ENCODE measurements around the gene STX7. TPM values are rescaled to one million over a fixed set of nuclear protein-coding genes. Genes with fewer than 3 reads are reported as not detected.

STX7 gene
- total RNA-seq, 1 donor, result 43.8 TPM

DNA sequence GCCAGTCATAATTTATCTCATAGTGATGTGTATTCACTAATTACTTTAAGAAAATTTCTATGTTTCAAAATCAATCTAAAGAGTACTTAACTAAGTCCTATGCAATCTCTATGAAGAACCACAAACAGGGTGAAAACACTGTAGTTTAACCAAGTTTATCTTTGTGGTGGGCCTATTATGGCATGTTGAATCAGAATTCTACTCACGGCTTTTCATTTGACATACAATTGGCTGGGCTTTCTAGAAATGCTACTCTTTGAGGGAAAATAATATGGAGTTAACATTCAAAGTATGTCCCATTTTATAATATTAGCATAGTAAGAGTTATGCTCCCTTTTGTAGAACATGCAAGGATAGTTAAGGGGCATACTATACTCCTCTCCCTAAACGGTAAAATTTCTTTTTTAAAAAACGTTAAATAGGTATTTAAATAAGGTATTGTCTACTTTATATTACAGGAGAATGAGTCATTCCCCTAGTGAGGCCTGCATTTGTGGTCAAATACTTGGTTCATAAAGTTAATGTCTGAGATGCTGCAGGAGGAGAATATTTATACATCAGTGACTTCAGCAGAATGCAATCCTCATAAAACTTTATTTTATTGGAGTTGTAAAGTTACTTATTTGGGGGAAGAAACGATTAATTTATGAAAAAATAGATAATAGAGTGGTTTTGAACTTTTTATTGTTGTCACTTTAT is 113.4 kb downstream of the STX7 start:
- peaks cover 29% of the 10 kb centered on the region for H3K79me2 ChIP-seq (ENCODE audit: insufficient read depth, low read length)
- TF ChIP-seq CTCF (IDR thresholded peaks at IDR 0.05; ENCODE audit: extremely low read depth, low read depth, low read length), result no peak
- H3K4me2 ChIP-seq (ENCODE audit: insufficient read depth, low read length), result peak overlapping the region; percentile 85

More for the DNA sequence above, 113.4 kb downstream of the STX7 start:
- DNase-seq (ENCODE audit: insufficient read length, low spot score, missing footprints), result peak; percentile 94
- H3K27me3 ChIP-seq (ENCODE audit: insufficient read depth, low read length), result no peaks in the 10 kb centered on the region
- H3K4me1 ChIP-seq (ENCODE audit: insufficient read depth, low read length), result peaks cover 26% of the 10 kb centered on the region
- peak overlapping the region; percentile 21 for H3K27ac ChIP-seq (ENCODE audit: low read depth, low read length)
- no peaks in the 10 kb centered on the region for H3K36me3 ChIP-seq (ENCODE audit: insufficient read depth, low read length)
- peak overlapping the region; percentile 83 for H3K4me3 ChIP-seq (ENCODE audit: insufficient read depth, low read length)
- H3K9me3 ChIP-seq (ENCODE audit: low read depth, low read length), result peaks cover 2% of the 10 kb centered on the region
- no peaks in the 10 kb centered on the region for H4K20me1 ChIP-seq (ENCODE audit: insufficient read depth, low read length)
- no peak overlapping the region for H2AFZ ChIP-seq (ENCODE audit: low read length)

Small RNA genes within 50 kb of the gene (small RNA-seq; reads per million reads assigned to genes)
- not detected for gene TAAR7P

Other genes with a start within 250 kb of the STX7 start
- gene MOXD1, start 111.6 kb downstream of the STX7 start, total RNA-seq, result 17.1 and 19.5 TPM in 2 replicates
- gene TAAR9, start 25.2 kb upstream of the STX7 start, total RNA-seq, result not detected in 2 replicates
- not detected in 2 replicates for gene TAAR8, start 39.6 kb upstream of the STX7 start, total RNA-seq
- not detected in 2 replicates for gene TAAR6, start 57.2 kb upstream of the STX7 start, total RNA-seq
- gene TAAR5, start 76.6 kb upstream of the STX7 start, total RNA-seq, result not detected in 2 replicates
- not detected in 2 replicates for gene TAAR2, start 111.2 kb upstream of the STX7 start, total RNA-seq
- not detected in 2 replicates for gene TAAR1, start 146.1 kb upstream of the STX7 start, total RNA-seq
- gene VNN1, start 200.9 kb upstream of the STX7 start, total RNA-seq, result under 0.01 TPM in 1 of 2 replicates, not detected in the other
- not detected in 2 replicates for gene VNN2, start 244.8 kb upstream of the STX7 start, total RNA-seq

Data from osteoblast (primary cell).